ENCODE data around the gene CACNA1B.

The CACNA1B gene

GRCh38 chr9:138060365-138060764 lies 182.8 kb downstream of the CACNA1B start:
- no peak for DNase-seq

DNA sequence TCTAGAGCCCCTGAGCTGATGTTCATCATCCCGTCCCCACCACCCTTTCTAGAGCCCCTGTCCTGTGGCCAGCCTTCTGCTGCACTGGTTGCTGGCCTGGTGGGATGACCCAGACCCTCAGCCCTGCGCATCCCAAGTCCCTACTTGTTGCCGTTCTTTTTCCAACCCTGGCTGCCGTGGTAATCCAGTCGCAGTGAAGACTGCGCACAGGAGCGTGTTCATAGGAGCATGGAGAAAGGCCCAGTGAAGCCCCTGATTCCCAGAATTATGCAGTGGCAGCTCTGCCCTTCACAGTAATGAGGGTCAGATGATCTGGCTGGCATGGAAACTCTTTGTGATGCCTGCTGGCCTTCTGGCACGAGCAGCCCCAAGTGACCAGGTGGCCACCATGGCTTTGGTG lies 183.3 kb downstream of the CACNA1B start:
- no peak for DNase-seq

GRCh38 chr9:138061631-138062030 lies 184.0 kb downstream of the CACNA1B start:
- DNase-seq: no peak

DNA sequence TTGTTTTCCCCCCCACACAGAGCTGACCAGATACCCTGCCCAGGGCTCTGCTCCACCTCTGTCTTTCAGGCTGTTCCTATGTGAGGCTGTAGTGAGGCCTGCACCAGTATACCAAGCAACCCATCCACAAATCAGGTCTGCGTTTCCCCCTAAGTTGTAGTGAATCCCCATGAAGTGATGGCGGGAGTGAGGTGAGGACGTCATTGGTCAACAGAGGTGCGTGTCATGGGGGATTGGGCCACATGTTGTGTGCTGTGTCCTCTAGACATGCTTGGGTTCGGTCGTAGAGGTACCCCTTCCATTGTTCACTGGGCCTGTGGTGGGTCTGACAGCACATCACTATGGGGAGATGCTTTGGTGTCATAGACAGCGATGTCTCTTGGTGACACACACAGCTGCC lies 184.6 kb downstream of the CACNA1B start:
- DNase-seq: no peak

GRCh38 chr9:138063033-138063432 lies 185.5 kb downstream of the CACNA1B start:
- no peak for DNase-seq

DNA sequence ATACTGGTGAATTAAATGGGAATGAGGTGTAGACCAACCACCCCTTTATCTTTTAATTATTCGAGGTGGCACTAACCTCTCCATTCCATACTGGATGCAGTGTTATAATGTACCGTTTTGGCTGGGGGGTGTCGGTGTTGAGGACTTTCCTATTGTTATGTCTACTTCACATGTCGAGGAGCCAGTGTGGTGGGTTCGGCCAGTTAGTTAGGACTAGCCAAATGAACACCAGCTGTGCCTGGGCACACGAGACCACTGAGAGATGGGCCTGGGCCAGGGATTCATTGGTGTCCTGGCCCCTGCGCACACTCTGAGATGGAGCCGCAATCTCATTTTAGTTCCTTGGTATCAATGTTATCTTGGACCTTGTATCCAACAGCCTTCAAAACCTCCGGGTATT lies 186.2 kb downstream of the CACNA1B start:
- no peak for DNase-seq

DNA sequence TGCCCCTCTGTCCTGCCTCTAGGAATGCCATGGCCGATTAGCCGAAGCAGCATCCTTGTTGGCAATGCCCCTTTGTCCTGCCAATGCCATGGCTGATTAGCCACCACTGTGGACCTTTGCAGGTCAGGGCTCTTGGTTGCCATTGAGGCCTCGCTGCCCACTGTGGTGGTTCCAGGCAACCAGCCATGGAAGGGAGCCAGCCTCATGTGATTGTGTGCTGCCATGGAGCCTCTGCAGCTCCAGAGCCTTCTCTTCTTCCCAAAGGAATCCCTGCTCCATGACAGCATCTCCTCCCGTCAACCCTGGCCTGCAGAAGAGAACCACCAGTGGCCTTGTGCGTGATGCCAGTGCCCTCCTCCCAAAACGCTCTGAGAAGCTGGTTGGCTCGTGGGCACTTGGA lies 187.0 kb downstream of the CACNA1B start:
- DNase-seq: no peak

DNA sequence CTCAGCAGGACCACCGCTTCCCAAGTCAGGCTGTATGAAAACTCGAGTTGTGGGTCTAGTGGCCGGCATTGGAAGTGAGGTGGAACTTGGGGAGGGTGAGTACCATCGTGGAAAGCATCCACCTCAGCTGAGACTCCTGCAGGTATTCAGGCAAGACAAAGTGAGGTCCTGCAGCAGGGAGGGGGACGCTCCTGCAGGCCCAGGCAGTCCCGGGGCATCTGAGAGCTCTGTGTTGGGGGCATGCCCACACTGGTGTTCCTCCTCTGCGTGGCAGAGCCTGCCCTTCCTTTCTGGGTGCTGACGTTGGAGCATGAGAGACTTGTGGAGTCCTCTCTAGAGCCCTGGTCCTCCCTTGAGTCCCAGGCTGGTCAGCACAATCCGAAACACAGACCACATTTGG lies 187.7 kb downstream of the CACNA1B start:
- DNase-seq: no peak

- no peak for DNase-seq
Observed at GRCh38 chr9:138066049-138066448, 188.5 kb downstream of the CACNA1B start.

GRCh38 chr9:138067613-138068367 lies 190.2 kb downstream of the CACNA1B start:
- no peak for DNase-seq

- DNase-seq: no peak
Observed at GRCh38 chr9:138068601-138069035, 191.0 kb downstream of the CACNA1B start.

GRCh38 chr9:138069731-138070456 lies 192.3 kb downstream of the CACNA1B start:
- DNase-seq: no peak

GRCh38 chr9:138070815-138071214 lies 193.2 kb downstream of the CACNA1B start:
- DNase-seq: no peak

DNA sequence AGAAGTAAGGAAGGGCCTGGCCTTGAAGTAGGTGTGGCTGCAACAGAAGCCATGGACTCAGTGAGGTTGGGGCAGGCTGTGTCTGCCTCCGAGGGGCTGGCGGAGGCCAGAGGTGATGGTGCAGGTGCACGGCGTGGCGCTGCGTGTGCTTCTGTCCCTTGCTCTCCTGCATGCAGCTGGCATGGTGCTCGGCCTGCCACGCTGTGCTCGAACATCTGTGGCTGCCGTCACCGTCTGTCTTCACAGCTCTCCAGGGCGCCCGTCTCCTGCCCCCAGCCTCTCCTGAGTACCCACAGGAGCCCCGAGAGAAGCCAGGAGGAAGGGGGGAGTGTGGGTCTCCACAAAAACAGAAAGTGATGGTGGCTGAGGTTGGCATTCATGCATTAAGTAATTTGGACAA lies 193.7 kb downstream of the CACNA1B start:
- DNase-seq: no peak

DNA sequence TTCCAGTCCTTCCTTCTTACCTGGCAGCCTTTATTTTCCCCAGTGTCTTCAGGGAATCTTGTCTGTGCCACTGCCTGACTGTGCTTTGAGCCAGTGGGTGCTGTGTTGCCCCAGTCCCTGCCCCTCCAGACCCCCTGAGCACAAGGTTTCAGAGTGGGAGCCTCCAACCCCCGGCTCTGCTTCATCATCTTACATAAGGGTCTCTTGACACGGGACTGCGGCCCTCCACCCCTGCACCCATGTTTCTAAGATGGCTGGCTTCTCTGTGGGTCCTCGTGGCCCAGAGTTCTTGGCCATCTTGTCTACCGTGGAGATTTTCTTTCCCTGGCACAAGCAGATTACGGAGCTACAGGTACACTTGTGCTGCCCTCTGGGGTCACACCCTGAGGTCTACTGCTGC lies 194.1 kb downstream of the CACNA1B start:
- no peak for DNase-seq

- no peak for DNase-seq
Observed at GRCh38 chr9:138072161-138072842, 194.7 kb downstream of the CACNA1B start.

GRCh38 chr9:138072897-138073296 lies 195.3 kb downstream of the CACNA1B start:
- DNase-seq: no peak

- DNase-seq: no peak
Observed at GRCh38 chr9:138073408-138073807, 195.8 kb downstream of the CACNA1B start.

DNA sequence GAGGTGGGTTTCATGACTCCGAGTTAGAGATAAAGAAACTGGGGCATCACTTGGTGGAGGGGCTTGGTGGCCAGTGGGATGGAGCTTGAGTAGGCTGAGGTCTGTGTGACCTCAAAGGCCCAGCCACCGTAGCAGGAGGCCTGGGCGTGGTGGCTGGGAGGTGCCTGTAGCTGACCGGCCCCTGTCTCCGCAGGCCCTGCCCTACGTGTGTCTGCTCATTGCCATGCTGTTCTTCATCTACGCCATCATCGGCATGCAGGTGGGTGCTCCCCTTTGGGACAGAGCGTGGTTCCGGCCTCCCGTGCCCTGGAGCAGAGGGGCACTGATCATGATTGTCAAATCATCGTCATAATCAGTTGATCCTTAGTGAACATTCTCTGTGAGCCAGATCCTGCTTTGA lies 196.2 kb downstream of the CACNA1B start:
- no peak for DNase-seq

DNA sequence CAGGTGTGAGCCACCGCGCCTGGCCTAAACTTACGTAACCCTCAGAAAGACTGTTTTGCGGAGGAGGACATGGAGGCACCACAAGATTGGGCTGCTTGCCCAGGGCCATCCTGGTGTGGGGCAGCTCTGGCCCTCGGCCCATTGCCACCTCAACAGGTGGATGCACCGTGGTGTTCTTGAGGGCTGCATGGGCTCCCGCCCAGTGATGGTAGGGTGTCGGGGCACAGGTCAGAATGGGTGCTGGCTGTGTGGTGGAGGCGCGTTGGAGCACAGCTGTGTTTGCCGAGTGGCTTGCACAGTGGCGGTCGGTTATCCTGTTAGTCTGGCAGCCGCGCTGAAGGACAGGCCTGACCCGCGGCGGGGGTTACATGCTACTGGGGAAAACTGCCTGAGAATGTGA lies 196.9 kb downstream of the CACNA1B start:
- DNase-seq: no peak

GRCh38 chr9:138075496-138075895 lies 197.9 kb downstream of the CACNA1B start:
- no peak for DNase-seq

GRCh38 chr9:138075961-138076649 lies 198.5 kb downstream of the CACNA1B start:
- DNase-seq: no peak

GRCh38 chr9:138076650-138077009 lies 199.0 kb downstream of the CACNA1B start:
- DNase-seq: no peak

All from DMS53 (cell line).